GM18502 (cell line): ENCODE results near the gene KRT79.

ENCODE experiments used
- ATAC-seq: cut with Tn5 transposase; IDR thresholded peaks from one replicate; pipeline ENCODE4 v1.9.1; 2021; ENCODE audit warnings: mild to moderate bottlenecking; ENCODE audit not compliant: unreplicated experiment, poor library complexity

The KRT79 gene

DNA sequence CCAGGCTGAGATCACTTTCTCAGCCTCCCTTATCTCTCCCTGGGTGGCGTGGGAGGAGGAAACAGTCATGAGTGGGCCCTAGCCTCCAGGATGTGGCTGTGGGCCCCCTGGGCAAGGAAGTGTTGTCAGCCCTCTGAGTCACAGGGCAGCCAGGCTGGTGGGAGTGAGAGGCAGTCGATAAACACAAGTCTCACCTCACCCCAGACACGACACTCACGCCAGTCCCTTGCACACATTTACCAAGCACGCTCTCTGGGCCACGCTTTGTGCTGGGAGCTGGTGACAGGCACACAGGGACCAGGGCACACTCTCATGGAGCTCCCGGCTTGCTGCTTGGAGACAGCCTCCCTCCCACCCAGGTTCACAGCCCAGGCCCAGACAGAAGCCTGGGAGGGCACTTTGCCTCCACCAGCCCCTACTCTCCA is 1.9 kb upstream of the KRT79 start:
- ATAC-seq: no peak

DNA sequence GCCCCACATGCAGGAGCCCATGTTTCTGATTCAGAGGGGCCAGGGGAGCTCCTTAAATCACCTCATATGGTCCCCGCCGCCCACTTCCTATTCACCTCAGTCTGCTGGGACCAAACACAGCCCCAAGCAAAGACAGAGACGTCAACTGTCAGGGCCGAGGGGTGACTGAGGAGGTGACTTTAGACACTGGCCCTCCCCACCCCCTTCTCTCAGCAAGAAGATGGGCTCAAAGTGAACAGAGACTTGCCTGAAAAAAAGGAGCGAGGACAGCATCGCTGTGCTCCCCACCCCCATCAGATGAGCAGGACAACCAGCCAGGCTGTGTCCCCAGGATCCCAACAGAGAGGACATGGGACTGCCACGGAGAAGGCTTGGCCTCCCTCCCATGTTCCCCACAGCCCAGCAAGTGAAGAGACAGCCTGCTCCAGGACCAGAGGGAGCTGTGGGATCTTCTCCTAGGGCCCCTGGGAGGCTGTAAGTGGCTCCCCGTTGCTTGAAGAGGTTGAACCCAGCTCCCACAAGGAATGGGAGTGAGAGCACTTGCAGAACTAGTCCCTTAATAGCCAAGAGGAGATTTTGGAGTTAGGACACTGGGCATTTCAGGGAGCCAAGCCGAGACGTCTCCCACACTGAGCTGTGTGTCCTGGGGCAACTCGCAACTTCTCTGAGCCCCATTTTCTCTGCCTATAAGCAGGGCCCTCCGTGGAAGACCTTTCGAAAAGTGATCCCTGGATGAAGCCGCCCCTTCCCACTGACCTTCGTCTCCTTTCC is 1.3 kb upstream of the KRT79 start:
- ATAC-seq: no peak

DNA sequence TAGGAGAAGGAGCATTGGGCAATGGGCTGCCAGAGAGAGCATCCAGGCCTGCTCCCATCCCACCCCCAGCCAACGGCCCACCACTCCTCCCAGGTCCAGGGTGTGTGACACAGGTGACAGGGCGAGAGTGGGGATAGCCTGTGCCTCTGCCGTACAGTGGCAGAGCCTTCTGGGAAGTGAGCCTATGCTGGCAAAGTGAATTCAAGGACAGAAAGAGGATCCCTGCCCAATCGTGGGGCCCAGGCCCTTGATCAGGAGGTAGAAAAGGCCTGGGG is 553 bp upstream of the KRT79 start:
- ATAC-seq: no peak

DNA sequence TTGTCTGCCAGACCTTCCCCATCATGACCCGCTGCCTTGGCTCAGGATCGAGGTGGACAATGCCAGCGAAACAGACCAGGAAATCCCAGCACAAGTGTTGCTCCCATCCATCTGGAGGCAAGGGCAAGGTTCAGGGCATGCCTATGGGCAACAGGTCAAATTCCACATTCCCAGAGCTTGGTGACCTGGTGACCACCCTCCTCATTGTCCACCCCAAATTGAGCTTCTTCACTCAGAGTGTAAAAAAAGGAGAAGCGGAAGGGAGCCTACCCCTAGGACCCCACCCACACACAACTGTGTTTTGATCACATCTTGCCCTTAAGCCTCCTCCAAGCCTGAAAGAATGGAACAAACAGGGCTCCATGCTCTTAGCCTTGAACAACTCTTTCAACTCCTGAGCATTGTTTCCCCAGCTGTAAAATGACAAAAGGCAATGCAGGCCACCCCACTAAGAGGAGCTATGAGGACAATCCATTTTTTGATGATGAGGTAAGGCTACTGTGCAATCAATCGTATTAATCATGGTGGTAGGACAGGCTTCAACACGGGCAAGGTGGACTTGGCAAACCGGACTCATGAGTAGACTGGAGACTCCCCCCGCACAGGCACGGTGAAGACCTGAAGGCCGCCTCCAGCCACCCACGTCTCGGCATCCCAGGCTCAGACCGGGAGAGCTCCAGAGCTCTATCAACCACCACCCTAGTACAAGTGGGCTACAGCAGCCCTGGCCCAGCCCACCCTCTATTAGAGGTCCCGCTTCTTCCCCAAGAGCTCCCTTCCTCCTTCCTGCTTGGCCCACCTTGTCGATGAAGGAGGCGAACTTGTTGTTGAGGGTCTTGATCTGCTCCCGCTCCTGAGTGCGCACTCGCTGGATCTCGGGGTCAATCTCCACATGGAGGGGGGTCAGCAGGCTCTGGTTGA is 866 bp downstream of the KRT79 start:
- ATAC-seq: no peak

DNA sequence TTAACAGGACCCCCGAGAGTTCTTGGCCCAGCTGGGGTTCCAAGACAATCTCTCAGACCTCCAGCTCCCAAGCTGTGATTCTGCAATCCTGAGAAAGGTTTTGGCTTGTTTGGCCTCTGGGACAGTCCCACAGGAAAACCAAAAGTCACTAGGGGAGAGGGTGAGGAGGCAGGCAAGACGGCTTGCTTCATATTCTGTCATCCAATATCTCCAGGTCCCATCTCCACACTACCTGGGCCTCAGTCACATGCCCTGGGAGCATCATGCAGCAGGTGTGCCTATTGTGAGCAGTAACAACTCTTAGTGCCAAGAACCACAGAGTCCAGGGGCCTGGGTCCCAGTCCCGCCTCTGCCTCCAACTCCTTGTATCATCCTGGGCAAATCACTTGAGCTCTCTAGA is 1.7 kb downstream of the KRT79 start:
- no peak for ATAC-seq

DNA sequence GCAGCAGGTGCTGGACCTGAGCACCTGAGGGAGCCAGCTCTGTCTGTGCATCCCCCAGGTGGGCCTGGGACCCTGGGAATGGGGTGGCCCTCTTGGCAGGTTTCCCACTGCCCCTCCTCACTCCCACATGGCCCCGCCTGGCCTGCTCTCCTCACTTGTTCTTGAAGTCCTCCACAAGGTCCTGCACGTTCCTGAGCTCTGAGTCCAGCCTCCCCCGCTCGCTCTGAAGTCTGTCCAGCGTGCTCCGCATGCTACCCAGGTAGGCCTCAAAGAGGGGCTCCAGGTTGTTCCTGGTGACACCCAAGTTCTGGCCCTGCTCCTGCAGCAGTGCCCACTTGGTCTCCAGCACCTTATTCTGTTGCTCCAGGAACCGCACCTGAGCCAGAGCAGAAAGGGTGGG is 2.9 kb downstream of the KRT79 start:
- no peak for ATAC-seq

DNA sequence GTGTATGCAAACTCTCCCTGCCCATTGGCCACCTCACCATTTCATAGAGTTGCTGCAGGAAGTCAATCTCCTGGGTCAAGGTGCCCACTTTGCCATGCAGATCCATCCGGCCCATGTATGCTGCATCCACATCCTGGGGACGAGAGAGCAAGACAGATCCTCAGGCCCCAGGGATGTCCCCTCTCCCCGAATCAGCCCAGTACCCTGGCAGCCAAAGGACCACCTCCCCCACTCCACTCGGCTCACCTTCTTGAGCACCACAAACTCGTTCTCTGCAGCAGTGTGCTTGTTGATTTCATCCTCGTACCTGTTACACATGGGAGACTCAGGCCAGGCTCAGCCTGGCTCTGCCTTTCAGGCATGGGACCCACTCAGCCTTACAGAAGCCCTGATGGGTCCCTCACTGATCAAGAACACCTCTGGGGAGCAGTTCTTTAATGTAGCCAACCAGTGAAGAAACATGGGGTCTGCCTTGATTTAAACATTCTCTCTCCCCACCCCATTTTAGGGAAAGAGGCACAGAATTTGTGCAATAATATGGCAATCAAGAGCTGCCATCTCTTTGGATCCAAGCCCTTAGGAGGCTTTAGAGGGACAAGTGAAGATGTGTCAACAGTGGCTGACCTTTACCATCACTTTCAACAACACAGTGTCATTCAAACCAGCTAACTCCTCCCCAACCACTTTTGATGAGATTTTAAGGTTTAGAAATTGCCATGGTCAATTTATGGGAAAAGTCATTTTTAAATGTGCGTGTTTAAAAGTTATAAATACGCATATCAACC is 3.9 kb downstream of the KRT79 start:
- ATAC-seq: no peak

DNA sequence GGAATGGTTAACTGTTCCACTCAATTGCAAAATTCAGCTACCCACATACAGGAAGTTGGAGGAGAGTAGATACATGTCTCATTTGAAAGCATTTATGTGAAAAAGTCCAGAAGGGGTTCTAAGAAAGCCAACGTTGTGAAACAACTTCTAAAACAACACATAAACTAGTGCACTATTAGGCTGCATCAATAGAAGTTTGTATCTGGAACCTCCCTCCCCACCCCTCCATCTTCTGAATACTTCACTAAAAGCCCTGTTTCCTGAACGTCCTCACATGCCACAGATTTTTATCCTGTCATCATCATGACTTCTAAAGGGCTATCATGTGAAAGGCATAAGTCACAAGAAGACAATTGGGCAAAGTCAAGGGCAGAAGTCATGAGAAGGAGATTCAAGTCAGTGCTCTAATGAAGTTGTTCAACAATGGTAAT is 5.5 kb downstream of the KRT79 start:
- ATAC-seq: no peak

DNA sequence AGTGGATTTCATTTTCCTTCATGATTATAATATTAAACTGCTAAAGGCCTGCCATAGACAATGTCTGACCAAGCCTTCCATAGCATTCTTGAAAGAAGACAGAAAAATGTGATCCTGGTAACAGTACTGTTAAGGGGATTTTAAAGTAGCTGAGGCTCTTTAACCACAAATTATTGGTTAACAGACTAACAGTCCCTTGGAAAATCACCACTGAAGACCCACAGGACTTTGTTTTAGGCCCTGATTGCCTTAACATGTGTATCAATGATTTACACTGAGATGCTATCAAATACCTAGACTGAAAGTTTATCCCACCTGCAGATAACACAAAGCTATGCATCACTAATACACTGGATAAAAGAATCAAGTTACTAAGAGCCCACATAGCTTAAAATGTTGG is 6.0 kb downstream of the KRT79 start:
- no peak for ATAC-seq

DNA sequence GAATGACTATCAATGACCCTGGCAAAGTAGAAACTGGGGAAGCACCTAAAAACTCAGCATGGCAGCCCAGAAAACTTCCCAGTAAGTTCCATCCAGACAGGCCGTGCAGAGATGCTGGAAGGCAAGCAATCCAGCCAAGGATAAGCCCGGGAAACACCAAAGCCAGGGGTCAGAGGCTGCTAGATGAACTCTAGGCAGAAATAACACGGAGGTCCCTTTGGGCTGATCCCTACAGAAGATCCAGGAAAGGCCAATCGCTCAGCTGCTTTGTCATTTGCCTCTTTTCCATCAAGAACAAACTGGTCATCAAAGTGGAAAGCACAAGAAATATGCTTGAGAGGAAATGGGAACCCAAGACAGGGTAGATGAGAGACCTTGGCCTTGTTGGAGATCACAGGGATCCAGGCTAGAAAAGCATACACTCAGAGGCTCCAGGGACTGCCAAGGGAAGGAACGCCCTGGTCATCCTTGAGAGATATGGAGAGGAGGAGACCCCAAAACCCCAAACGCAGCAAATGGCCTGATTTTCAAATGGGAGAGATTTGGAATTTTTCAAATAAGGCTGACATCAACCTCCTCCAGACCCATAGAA is 6.5 kb downstream of the KRT79 start:
- no peak for ATAC-seq

DNA sequence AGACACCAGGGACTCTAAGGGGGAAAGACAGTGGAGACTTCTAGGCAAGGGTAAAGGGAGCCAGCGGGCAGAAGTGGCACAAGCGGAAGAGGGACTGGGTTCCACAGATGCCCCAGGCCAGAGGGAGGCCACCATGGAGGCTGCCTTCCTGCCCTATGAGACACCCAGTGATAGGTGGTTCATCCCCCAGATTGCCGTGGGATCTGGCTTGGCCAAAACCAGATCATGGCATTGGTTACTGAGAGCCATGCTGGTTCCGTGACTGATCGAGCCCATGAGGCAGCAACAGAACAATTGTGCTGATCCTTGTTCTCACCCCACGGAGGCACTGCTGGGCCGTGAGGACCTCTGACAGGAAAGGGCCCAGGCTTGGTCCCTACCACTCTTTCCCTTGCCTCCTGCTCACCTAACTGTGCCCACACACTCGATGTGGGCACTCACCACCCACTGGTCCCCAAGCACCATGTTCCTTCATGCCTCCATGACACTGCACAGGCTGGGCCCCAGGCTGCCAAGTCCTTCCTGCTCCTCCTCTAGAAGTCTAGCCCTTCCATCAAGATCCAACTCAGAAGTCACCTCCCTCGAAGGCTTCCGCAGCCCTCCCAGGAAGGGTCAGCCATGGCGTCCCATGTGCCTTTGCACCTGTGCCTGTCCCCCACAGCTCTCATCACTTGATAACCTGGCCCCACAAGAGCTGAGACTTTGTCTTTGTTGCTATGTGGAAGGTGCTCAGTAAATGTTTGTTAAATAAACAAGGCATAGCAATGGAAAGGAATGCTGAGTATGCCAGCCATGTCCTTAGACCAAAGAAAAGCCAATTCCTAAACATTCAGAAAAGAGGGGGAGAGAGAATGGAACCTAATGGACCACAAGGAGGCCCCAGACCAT is 7.3 kb downstream of the KRT79 start:
- ATAC-seq: no peak

DNA sequence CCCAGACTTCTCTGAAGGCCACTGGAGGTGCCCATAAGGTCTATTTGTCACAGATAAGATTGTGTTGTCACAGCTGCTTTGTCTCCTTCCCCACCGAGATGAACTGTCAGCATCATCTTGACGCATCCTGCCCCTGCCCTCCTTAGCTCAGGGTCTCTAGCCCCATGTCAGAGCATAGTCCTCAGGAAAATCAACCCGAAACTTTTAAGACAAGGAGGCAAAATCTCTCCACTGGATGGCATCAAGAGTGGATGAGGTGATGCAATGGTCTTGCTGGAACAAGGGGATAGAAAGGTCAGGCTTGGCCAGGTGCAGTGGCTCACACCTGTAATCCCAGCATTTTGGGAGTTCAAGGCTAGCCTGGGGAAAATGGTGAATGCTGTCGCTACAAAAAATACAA is 8.2 kb downstream of the KRT79 start:
- no peak for ATAC-seq

DNA sequence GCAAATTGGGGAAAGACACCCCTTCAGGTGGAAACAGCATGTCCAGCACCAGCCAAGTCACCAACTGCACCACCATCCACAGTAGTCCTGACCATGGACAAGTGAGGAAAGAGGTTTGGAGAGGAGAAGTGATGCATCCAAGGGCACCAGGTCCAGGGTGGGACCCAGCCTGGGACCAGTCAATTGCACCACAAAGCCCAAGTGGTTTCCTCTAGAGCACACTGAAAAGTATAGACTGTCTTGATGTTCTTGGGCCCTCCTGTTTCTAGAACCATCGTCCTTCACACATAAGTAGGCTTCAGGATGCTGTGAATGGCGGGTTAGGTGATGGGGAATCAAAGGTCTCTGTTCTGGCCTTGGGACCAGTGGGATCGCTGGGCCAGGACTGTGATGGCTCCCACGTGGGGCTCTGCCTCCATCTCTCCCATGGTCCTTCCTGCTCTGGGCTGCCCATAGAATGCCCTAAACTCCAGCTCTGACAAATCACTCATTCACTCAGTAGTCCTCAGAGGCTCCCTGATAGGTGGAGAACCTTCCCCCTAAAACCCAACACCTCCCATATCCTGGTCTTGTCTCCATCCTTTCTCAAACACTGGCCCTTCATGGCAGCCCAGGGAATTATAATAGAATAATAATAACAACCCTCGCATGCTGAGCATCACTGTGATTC is 9.2 kb downstream of the KRT79 start:
- ATAC-seq: no peak

DNA sequence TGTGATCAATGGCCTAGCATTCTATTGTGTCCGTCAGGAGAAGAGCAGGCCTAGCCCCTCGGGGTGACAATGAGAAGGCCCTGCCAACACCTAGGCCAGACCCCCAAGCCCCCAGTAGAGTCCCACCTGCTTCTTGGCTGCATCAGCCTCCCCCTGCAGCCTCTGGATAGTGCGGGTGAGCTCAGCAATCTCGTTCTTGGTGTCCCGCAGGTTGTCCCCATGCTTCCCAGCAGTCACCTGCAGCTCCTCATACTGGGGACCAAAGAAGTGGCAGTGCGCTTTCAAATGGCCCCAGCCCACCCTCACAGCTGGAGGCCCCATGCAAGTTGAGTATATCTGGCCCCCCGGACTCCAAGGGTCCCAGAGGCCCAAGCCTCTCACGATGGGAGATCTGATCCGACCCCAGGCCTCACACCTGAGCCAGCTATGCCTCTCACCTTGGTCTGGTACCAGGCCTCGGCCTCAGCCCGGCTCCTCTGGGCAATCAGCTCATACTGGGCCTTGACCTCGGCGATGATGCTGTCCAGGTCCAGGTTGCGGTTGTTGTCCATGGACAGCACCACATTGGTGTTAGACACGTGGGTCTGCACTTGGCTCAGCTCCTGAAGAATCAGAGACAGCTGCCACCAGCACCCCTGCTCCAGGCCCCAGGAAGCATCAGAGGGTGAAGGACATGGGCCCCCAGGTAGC is 10.2 kb downstream of the KRT79 start:
- no peak for ATAC-seq

DNA sequence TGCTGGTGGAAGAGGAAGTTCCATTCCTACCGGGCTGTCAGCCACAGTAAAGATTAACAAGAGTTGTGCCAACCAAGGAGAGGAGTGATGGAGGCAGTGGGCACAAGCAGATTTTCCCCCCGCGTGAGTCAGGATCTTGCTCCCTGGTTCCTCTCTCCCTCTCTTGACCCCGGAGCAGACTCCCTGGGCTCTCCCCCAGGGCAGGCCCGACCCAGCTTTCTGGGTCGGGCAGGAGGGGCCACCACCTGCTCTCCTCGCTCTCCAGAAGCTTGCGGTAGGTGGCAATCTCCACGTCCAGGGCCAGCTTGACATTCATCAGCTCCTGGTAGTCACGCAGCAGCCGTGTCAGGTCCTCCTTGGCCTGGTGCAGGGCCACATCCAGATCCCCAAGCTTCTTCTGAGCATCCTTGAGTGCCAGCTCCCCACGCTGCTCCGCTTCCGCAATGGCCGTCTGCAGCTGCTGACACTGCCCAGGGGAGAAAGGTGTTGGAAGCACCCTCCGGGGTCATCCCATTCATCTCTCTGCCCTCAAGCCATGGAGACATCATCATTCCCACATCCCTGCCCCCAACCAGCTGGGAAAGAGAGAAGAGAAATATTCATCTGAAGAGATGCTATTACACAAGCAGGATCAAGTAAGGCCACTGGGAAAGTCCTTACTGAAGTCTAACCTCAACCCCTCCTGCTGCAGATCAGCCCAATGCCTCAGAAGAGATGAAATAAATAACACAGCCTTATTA is 11.2 kb downstream of the KRT79 start:
- no peak for ATAC-seq

DNA sequence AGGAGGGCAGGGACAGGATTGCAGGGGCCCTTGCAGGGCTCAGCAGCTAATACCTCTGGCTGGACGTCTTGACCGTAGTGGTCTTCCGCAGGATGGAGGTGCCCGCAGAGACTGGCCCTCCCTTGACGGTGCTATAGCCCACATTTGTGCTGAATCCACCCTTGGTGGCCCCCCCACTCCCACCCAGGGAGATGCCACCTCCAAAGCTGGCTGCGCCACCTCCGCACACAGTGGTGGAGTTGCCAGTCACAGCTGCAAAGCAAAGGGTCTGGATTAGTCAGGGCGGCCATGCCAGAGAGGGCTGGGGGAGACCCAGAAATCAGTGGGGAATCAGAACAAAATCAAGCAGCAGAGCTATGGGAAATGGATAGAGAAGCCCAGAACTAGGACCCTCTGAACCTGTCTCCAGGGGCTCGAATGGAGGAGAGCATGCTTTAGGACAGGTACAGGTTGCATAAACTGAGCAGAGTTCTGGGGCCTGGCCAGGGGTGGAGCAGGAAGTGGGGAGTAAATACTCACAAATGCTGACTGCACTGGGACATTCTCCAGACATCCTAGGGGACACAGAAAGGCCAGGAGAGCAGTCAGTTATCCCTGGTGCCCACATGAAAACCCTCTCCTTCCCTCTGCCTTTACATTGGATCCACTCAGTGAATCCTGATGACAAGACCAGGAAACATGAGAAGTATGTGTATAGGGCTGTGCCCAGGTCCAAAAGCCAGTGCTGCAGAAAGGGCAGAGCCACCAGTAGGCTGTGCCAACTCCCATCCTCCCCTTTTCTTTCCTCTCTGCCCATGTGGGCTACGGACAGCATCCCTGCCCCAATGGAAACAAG is 12.1 kb downstream of the KRT79 start:
- ATAC-seq: no peak
